Transverse colon (tissue), 4 donors: ENCODE measurements around the gene TMEM245.

Source experiments
- CTCF ChIP-seq, 5 experiments: fragments of 200-600 bp in 3 of 5; fragments of 450-650 bp in 2 of 5; sonication (generic) in 3 of 5; IDR thresholded peaks; 1 replicate in 2 of 5; 2 replicates in 3 of 5; pipeline ENCODE4 v1.5.1; 2016 to 2017; ENCODE audit warnings: antibody characterized with exemption in 5 of 5, inconsistent platforms in 3 of 5, mild to moderate bottlenecking in 2 of 5, moderate library complexity in 1 of 5
- EP300 ChIP-seq: sonication (generic); formaldehyde crosslinking; IDR thresholded peaks from one replicate; pipeline ENCODE4 v1.6.1; 2017; ENCODE audit warnings: antibody characterized with exemption, low read depth
- POLR2A ChIP-seq: fragments of 450-650 bp; IDR thresholded peaks from one replicate; pipeline ENCODE4 v1.6.1; 2016; ENCODE audit warnings: antibody characterized with exemption, mild to moderate bottlenecking, moderate library complexity
- POLR2AphosphoS5 ChIP-seq, 3 donors: sonication (generic); formaldehyde crosslinking; IDR thresholded peaks; one replicate each; pipeline ENCODE4 v1.6.1; 2016; ENCODE audit warnings: antibody characterized with exemption in 3 of 3

GRCh38 chr9:109109967-109110328 lies 9.8 kb downstream of the TMEM245 start:
- TF ChIP-seq CTCF (IDR thresholded peaks at IDR 0.05), result no peak
- no peak for TF ChIP-seq POLR2A
- TF ChIP-seq POLR2AphosphoS5 (IDR thresholded peaks at IDR 0.05), result no peak
- no peak for TF ChIP-seq EP300
